ENCODE results near the gene SPPL3.
A peak's percentile ranks its signal among the peaks of the same experiment; 100 is the strongest.
"Not testable (repeated sequence)": the region's sequence is repeated elsewhere in the genome, so short reads cannot be mapped to it uniquely, and the experiment has no call there.

Gene SPPL3

GRCh38 chr12:120917748-120918147 lies 13.6 kb upstream of the SPPL3 start:
- H3K27me3 ChIP-seq (replicated peaks; ENCODE audit: control insufficient read depth, insufficient read depth, low read length): no peaks in the 10 kb centered on the region
- H3K9ac ChIP-seq (ENCODE audit: low read length): no peak overlapping the region
- no peak for DNase-seq (ENCODE audit: low read depth)
- peaks cover 16% of the 10 kb centered on the region for H3K9me3 ChIP-seq (ENCODE audit: control insufficient read depth, low read length)
- no peaks in the 10 kb centered on the region for H3K4me1 ChIP-seq (ENCODE audit: control insufficient read depth, insufficient read depth, low read length)
- H3K36me3 ChIP-seq (ENCODE audit: control insufficient read depth, insufficient read depth, low read length, severe bottlenecking): no peaks in the 10 kb centered on the region
- no peak overlapping the region for H3K4me3 ChIP-seq (ENCODE audit: low read length)

GRCh38 chr12:120916561-120916960 lies 12.4 kb upstream of the SPPL3 start:
- Histone ChIP-seq H3K27me3 (replicated peaks; ENCODE audit: control insufficient read depth, insufficient read depth, low read length) (no peaks in the 10 kb centered on the region), H3K9me3 (ENCODE audit: control insufficient read depth, low read length) (peaks cover 16% of the 10 kb centered on the region), H3K4me3 (ENCODE audit: low read length) (no peak overlapping the region), H3K4me1 (ENCODE audit: control insufficient read depth, insufficient read depth, low read length) (no peaks in the 10 kb centered on the region), H3K9ac (ENCODE audit: low read length) (no peak overlapping the region), H3K36me3 (ENCODE audit: control insufficient read depth, insufficient read depth, low read length, severe bottlenecking) (no peaks in the 10 kb centered on the region)
- no peak for DNase-seq (ENCODE audit: low read depth)

DNA sequence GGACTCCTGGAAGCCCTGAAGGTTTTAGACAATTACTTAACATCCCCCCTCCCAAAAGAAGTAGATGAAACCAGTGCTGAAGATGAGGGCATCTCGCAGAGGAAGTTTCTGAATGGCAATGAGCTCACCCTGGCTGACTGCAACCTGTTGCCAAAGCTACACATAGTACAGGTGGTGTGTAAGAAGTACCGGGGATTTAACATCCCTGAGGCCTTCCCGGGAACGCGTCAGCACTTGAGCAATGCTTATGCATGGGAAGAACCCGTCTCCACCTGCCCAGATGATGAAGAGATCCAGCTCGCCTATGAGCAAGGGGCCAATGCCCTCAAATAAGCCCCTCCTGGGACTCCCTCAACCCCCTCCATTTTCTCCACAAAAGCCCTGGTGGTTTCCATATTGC lies 10.6 kb upstream of the SPPL3 start:
- H3K9ac ChIP-seq (ENCODE audit: low read length): no peak overlapping the region
- H3K9me3 ChIP-seq (ENCODE audit: control insufficient read depth, low read length): peaks cover 16% of the 10 kb centered on the region
- no peaks in the 10 kb centered on the region for H3K4me1 ChIP-seq (ENCODE audit: control insufficient read depth, insufficient read depth, low read length)
- H3K27me3 ChIP-seq (replicated peaks; ENCODE audit: control insufficient read depth, insufficient read depth, low read length): no peaks in the 10 kb centered on the region
- no peak for DNase-seq (ENCODE audit: low read depth)
- no peaks in the 10 kb centered on the region for H3K36me3 ChIP-seq (ENCODE audit: control insufficient read depth, insufficient read depth, low read length, severe bottlenecking)
- no peak overlapping the region for H3K4me3 ChIP-seq (ENCODE audit: low read length)

GRCh38 chr12:120909633-120910298 lies 5.6 kb upstream of the SPPL3 start:
- DNase-seq (ENCODE audit: low read depth): no peak
- no peaks in the 10 kb centered on the region for H3K9me3 ChIP-seq (ENCODE audit: control insufficient read depth, low read length)
- H3K4me1 ChIP-seq (ENCODE audit: control insufficient read depth, insufficient read depth, low read length): peaks cover 15% of the 10 kb centered on the region
- no peaks in the 10 kb centered on the region for H3K27me3 ChIP-seq (replicated peaks; ENCODE audit: control insufficient read depth, insufficient read depth, low read length)
- H3K36me3 ChIP-seq (ENCODE audit: control insufficient read depth, insufficient read depth, low read length, severe bottlenecking): no peaks in the 10 kb centered on the region
- no peak overlapping the region for H3K4me3 ChIP-seq (ENCODE audit: low read length)
- no peak overlapping the region for H3K9ac ChIP-seq (ENCODE audit: low read length)

DNA sequence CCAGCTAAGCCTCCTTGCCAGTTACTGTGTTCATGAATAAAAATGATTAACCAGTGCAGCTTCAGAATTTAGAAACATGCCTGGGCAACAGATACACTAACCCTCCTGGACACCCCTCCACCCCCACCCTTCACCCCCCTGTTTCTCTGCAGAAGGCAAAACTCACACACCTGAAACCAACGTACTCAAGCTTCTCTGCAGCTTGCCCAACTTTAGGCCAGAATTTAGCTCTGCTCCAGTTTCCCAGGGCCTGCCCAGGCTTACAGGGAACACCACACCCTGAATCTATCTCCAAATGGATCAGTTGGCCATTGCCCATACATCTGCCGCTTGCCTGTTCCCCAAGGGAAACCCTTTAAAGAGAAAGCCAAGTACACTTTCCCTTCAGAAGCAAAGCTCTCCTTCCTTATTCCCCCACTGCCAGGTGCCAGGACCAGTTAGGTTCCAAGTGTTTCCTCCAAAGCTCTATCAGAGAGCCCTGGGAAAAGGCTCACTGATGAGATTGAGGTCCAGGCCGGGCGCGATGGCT lies 1.8 kb upstream of the SPPL3 start:
- Histone ChIP-seq H3K27me3 (replicated peaks; ENCODE audit: control insufficient read depth, insufficient read depth, low read length) (no peaks in the 10 kb centered on the region), H3K9me3 (ENCODE audit: control insufficient read depth, low read length) (no peaks in the 10 kb centered on the region), H3K9ac (ENCODE audit: low read length) (no peak overlapping the region), H3K36me3 (ENCODE audit: control insufficient read depth, insufficient read depth, low read length, severe bottlenecking) (no peaks in the 10 kb centered on the region), H3K4me1 (ENCODE audit: control insufficient read depth, insufficient read depth, low read length) (peaks cover 25% of the 10 kb centered on the region), H3K4me3 (ENCODE audit: low read length) (no peak overlapping the region)
- no peak for DNase-seq (ENCODE audit: low read depth)

GRCh38 chr12:120903412-120904196 lies 554 bp downstream of the SPPL3 start:
- Histone ChIP-seq H3K4me1 (ENCODE audit: control insufficient read depth, insufficient read depth, low read length) (peaks cover 25% of the 10 kb centered on the region), H3K4me3 (ENCODE audit: low read length) (peak overlapping the region; percentile 87), H3K27me3 (replicated peaks; ENCODE audit: control insufficient read depth, insufficient read depth, low read length) (no peaks in the 10 kb centered on the region), H3K9me3 (ENCODE audit: control insufficient read depth, low read length) (no peaks in the 10 kb centered on the region), H3K36me3 (ENCODE audit: control insufficient read depth, insufficient read depth, low read length, severe bottlenecking) (no peaks in the 10 kb centered on the region), H3K9ac (ENCODE audit: low read length) (peak overlapping the region; percentile 81)
- DNase-seq (ENCODE audit: low read depth): peak; percentile 44

DNA sequence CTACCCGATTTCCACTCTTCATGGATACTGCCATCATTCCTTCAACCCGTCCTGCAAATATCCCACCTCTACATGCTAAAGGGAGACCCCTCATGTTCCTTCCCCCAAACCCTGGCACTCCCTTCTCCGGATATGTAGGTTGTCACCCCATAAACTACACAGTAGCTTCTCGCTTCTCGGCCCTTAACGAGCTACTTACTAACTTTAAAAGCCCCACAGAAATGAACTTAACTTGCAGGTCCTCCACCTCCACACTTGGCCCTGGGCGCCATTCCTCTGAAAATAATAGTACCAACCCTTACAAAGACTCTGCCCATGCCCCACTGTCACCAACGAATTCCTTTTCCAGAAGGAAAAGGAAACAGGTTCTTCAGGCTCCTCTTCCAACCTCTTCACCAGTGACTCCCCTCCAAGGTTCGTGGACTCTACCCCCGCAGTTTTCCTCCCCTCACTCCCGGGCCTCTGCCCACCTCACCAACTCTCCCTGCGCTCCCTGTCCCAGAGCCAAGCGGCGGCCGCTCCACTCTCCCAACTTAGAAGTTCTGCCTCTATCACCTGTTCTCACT lies 1.2 kb downstream of the SPPL3 start:
- Histone ChIP-seq H3K36me3 (ENCODE audit: control insufficient read depth, insufficient read depth, low read length, severe bottlenecking) (no peaks in the 10 kb centered on the region), H3K4me3 (ENCODE audit: low read length) (peak overlapping the region; percentile 87), H3K9me3 (ENCODE audit: control insufficient read depth, low read length) (no peaks in the 10 kb centered on the region), H3K27me3 (replicated peaks; ENCODE audit: control insufficient read depth, insufficient read depth, low read length) (no peaks in the 10 kb centered on the region), H3K4me1 (ENCODE audit: control insufficient read depth, insufficient read depth, low read length) (peaks cover 22% of the 10 kb centered on the region), H3K9ac (ENCODE audit: low read length) (peak overlapping the region; percentile 81)
- peak; percentile 12 for DNase-seq (ENCODE audit: low read depth)

DNA sequence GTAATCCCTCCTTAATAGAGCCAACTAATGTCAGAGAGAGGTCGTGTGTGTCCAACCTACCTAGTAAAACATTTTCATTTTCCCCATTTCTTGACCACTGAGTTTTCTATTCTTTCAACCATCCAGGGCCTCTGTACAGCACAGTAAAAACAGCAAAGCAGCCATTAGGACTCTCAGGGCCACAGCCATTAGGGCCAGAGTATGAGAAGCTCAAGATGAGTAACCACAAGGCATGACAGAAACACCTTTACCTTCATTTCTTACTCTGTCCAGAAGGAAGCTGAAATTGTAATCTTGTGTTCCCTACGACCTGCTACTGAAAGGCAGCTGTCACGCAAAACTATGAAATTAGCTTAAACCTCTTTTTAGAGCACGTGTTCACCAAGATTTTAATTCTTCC lies 2.3 kb downstream of the SPPL3 start:
- Histone ChIP-seq H3K27me3 (replicated peaks; ENCODE audit: control insufficient read depth, insufficient read depth, low read length) (no peaks in the 10 kb centered on the region), H3K4me1 (ENCODE audit: control insufficient read depth, insufficient read depth, low read length) (peaks cover 11% of the 10 kb centered on the region), H3K4me3 (ENCODE audit: low read length) (peak overlapping the region; percentile 6), H3K9ac (ENCODE audit: low read length) (no peak overlapping the region), H3K9me3 (ENCODE audit: control insufficient read depth, low read length) (no peaks in the 10 kb centered on the region), H3K36me3 (ENCODE audit: control insufficient read depth, insufficient read depth, low read length, severe bottlenecking) (no peaks in the 10 kb centered on the region)
- no peak for DNase-seq (ENCODE audit: low read depth)

- peaks cover 11% of the 10 kb centered on the region for H3K4me1 ChIP-seq (ENCODE audit: control insufficient read depth, insufficient read depth, low read length)
These were observed 3.1 kb downstream of the SPPL3 start for GRCh38 chr12:120901101-120901500.

GRCh38 chr12:120895532-120895931 lies 8.6 kb downstream of the SPPL3 start:
- Histone ChIP-seq H3K4me3 (ENCODE audit: low read length) (no peak overlapping the region), H3K4me1 (ENCODE audit: control insufficient read depth, insufficient read depth, low read length) (peaks cover 7% of the 10 kb centered on the region)

More at GRCh38 chr12:120901101-120901500, 3.1 kb downstream of the SPPL3 start:
- H3K27me3 ChIP-seq (replicated peaks; ENCODE audit: control insufficient read depth, insufficient read depth, low read length); H3K9ac ChIP-seq (ENCODE audit: low read length); H3K9me3 ChIP-seq (ENCODE audit: control insufficient read depth, low read length); H3K36me3 ChIP-seq (ENCODE audit: control insufficient read depth, insufficient read depth, low read length, severe bottlenecking); DNase-seq (ENCODE audit: low read depth); H3K4me3 ChIP-seq (ENCODE audit: low read length): not testable (repeated sequence)

GRCh38 chr12:120892265-120892664 lies 11.9 kb downstream of the SPPL3 start:
- Histone ChIP-seq H3K9ac (ENCODE audit: low read length) (no peak overlapping the region), H3K4me1 (ENCODE audit: control insufficient read depth, insufficient read depth, low read length) (peaks cover 12% of the 10 kb centered on the region), H3K27me3 (replicated peaks; ENCODE audit: control insufficient read depth, insufficient read depth, low read length) (no peaks in the 10 kb centered on the region), H3K36me3 (ENCODE audit: control insufficient read depth, insufficient read depth, low read length, severe bottlenecking) (peaks cover 6% of the 10 kb centered on the region), H3K4me3 (ENCODE audit: low read length) (no peak overlapping the region), H3K9me3 (ENCODE audit: control insufficient read depth, low read length) (no peaks in the 10 kb centered on the region)
- DNase-seq (ENCODE audit: low read depth): no peak

More at GRCh38 chr12:120895532-120895931, 8.6 kb downstream of the SPPL3 start:
- H3K9me3 ChIP-seq (ENCODE audit: control insufficient read depth, low read length): no peaks in the 10 kb centered on the region
- no peak for DNase-seq (ENCODE audit: low read depth)
- H3K27me3 ChIP-seq (replicated peaks; ENCODE audit: control insufficient read depth, insufficient read depth, low read length): no peaks in the 10 kb centered on the region
- H3K36me3 ChIP-seq (ENCODE audit: control insufficient read depth, insufficient read depth, low read length, severe bottlenecking): peaks cover 6% of the 10 kb centered on the region
- no peak overlapping the region for H3K9ac ChIP-seq (ENCODE audit: low read length)
